HG02870 (cell line): ENCODE measurements around the gene CHI3L2.

Source experiments
- ATAC-seq: cut with Tn5 transposase; IDR thresholded peaks from one replicate; pipeline ENCODE4 v1.9.1; 2021; ENCODE audit warnings: mild to moderate bottlenecking, moderate library complexity; ENCODE audit not compliant: unreplicated experiment

Gene CHI3L2, protein sequence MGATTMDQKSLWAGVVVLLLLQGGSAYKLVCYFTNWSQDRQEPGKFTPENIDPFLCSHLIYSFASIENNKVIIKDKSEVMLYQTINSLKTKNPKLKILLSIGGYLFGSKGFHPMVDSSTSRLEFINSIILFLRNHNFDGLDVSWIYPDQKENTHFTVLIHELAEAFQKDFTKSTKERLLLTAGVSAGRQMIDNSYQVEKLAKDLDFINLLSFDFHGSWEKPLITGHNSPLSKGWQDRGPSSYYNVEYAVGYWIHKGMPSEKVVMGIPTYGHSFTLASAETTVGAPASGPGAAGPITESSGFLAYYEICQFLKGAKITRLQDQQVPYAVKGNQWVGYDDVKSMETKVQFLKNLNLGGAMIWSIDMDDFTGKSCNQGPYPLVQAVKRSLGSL

DNA sequence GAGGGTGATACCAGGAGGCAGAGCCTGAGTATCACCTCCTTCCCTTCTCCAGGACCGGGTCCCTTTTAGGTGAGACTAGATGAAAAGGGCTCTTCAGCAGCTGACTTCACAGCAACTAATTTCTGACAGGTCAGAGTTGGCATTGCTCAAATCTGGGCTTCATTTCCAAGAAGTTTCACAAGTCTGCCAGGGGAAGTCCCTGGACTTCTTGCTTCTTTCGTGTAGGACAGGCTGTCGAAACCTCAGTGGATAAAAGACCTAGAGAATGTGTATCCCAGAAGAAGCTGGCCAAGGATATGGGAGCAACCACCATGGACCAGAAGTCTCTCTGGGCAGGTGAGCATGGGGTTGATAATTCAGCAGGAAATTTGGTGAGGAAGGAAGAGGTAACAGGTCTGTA lies at the start of gene CHI3L2:
CHI3L2 (plus strand) TSS at position 280 of the 400 bp plus-strand sequence; CDS start at position 297, 17 bp downstream.
- ATAC-seq = no peak

DNA sequence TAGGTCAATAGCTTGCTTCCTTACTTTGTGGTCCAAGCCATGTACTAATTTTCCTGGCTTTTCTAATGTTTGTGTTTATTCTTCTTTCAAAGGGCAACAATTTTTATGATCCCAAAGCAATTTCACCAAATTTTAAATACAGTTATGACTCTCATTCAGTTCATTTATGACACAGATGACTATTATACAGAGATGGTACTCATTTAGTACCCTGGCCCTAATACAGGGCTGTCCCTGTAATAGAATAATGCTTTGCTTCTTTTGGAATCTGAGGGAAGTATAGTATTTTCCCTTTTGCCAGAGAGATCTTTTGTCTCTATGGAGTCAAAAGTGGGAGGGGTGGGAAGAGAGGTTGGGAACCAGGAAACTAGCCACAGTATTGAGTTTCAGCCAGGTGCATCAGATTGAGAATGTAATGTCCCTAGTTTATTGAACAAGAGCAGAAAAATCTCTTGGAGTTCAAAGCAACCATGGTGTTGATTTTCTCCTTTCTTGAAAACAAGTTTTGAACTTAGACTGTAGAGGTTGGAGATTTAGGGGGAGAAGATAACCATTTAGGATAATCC lies 47.5 kb upstream of the CHI3L2 start:
- ATAC-seq = no peak

DNA sequence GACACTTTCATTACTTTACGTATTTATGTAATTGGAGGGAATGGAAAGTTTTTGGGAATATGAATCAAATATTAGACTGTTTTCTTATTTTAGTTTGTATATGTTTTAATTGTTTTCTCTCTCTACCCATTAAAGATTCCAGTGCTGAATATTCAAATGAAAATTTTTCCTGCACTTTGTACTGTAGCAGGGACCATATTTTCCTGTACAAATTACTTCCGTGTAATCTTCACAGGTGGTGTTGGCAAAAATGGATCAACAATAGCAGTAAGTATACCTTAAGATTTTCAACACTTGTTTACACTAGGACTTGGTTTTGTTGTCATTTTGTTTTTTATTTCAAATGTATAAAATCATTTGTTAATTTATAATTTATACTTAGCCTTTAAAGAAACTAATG lies 45.5 kb upstream of the CHI3L2 start:
- no peak for ATAC-seq

DNA sequence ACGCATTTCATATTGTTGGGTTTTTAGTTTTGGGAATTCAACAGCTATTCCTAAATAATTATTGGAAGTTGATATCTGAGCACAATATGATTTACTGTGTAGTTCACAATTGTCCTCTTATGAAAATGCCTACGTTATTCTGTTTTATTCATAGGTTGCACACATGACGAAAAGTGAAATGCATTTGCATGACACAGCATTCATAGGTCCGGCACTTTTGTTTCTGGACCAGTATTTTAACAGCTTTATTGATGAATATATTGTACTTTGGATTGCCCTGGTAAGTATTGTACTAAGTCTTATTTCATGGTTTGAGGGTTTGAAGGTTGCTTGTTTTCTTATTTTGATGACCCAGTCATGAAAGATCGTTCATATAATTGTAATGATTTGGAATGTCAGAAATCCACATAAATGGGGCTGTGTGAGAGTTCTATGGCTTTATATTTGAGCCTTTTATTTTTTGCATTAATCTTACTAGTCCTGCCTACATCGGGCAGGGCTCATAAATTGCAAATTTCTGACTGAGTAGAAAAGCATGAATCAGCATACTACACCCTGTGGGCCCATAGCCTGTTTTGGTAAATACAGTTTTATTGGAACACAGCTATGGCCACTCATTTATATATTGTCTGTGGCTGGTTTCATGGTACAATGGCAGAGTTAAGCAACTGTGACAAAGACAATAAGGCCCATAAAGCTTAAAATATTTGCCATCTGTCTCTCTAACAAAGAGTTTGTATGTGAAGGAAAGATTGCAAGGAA lies 44.0 kb upstream of the CHI3L2 start:
- ATAC-seq = no peak

DNA sequence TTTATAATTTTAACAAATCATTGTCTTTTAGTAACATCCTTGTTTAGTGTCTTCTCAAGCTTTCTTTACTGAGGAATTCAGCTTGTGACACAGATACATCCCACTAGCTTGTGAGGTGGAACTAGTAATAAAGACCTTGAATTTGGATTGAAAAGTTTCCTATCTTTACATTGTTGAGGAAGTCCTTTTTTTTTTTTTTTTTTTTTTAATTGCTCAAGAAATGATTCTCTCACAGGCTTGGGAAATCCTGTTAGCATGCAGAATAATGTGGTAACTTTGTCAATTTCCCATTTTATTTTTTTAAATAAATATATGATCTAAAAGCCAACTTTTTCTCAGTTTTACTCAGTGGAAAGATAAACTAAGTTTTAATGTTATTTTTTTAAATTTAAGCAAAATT lies 42.9 kb upstream of the CHI3L2 start:
- no peak for ATAC-seq

DNA sequence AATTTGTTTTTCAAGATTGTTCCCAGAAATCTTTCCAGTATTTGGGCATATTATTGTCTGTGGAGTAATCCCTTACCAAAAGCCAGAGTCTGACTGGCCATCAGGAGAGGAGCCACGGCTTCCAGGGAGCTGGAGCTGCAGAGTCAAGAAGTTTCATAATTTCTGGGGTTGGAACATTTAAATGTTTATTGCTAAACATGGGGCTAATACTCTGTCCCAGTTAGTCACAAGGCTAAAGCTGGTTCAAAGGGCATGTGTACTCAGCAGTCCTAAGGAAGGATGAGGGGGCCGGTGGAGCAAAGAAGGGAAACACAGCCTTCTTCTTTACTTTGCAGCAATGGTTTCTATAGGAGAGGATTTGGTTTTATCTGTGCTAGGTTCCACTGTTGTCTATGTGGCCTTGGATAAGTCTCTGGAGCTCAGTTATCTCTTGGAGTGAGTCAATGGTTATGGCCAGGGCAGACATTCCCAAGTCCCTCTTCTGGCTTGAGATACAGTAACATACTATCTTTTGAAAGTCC lies 36.5 kb upstream of the CHI3L2 start:
- no peak for ATAC-seq

DNA sequence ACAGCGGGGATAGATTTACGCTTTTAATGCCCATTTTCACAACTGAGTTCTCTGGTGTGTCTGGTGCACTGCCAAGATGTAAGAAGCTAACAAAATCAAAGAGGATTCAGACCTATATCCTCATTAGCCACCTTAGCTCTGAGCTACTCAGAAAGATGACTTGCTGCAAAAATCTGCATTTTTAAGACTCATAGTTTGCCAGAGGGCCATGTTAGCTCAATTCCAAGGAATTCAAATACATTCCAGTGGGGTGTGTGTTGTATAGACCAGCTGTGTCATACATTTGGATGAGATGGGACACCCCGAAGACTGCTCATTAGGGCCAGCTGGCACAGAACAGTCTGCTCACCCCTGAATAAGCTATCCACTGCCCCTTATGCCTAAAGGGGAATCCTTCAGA lies 36.0 kb upstream of the CHI3L2 start:
- no peak for ATAC-seq

DNA sequence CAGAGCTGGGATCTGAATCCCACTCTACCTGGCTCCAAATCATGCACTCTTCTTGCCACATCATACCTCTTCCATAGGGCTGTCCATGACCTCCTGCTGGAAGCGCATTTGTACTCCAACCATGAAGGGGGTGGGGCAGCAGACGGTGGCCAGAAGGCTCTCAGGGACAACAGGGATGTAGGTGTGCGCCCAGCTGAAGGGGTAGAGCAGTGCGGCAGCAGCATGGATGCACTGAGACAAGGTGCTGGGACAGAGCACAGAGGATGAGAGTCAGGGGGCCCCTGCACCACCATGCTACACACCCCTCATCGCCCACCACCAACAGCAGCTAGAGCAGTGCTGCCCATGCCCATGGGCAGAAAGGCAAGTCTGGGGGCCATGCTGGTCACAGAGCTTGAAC lies 35.4 kb upstream of the CHI3L2 start:
- ATAC-seq = no peak

DNA sequence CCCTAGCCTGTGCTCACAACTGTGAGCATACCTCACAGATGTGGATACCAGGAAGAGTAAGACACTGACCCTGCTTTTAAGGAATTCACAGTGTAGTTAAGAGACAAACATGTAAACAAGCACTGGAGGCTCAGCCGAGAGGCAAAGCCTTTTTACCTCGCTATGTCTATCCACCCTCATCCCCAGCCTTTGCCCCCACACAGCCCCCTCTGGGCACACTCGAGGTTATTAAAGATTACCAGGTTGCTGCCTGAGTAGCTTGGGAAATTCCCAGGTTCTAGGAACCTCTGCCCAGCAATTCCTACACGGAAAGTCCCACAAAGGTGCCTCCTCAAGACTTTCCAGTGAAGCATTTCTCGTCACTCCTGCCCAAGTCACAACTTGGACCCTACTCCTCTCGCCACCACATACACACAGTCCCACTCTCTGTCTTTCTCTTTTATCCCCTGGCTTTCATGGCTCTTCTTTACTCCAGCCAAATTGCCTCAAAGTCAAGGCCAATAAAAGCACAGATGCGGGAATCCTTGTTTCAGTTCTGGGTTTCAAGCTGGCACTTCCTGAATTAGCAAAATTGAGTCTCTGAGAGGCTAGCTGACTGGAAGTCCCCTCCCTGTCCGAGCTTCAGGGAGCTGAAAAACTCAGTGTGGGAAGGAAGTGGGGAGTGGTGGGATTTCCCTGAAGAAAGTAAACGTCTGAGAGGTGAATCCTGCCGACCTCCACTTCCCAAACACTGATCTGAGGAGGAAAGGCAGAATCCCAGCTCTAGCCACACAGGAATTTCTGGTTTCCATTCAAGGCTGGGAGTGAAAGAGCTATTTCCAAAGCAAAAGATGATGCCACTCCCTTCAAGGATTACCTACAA lies 34.6 kb upstream of the CHI3L2 start:
- ATAC-seq = peak; percentile 57

DNA sequence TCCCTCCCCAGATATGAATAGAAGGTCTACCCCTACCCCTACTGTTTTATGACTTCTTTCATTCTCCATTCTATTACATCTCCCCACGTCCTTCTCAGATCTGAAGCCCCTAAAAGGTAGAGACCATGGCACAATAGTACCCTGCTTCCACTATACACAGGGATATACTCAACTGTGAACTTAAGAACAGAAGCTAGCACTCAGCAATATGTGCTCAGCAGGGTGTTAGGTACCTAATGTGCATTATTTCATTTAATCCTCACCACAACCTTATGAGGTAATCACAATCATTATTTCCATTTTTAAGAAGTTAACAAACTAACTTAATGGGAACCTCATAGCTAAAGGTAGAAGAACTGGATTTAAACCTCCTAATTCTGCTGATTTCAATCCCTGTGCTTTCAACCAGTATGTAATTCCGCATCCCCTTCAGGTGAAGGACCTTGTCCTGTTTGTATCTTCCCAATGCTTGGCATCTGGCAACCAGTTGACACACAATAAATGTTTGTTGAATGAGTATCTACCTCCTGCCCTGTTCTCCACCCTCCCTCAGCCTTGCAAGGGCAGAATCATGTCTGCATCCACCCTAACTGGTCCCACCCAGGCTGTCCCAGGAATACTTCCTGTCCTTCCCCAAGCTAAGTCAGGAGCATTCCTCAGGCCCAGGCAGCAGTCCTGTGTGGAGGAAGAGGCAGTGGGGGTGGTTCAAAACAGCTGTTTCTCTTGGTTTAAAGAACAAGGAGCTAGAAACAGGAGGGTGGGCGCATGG lies 33.6 kb upstream of the CHI3L2 start:
- no peak for ATAC-seq

DNA sequence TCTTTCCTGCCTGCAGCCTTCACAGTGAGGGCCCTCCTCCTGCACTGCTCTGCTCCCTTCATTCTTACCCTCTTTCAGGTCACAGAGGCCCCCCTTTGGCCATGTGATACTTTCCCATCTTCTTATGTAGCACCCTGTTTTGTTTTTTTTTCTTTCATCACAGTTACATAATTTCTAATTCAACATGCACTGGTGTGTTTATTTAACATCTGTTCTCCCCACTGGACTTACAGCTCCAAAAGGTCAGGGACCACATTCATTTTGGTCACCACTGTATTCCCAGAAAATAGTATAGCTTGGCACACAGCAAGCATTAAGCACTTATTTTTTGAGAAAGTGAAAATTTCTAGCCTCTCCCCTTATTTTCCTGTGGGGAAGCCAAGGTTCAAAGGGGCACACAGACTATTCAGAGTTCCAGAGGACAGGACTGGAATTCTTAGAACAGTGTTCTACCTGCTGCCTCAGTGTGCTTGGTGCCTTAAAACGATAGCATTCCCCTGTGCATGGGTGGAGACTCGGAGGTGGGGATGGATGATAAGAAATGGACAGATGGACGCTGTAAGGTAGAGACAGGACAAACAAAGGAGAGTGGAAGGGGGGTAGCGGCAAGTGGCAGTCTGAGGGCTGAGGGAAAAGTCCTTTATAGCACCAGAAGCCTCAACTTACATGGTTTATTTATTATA lies 32.4 kb upstream of the CHI3L2 start:
- ATAC-seq = no peak

DNA sequence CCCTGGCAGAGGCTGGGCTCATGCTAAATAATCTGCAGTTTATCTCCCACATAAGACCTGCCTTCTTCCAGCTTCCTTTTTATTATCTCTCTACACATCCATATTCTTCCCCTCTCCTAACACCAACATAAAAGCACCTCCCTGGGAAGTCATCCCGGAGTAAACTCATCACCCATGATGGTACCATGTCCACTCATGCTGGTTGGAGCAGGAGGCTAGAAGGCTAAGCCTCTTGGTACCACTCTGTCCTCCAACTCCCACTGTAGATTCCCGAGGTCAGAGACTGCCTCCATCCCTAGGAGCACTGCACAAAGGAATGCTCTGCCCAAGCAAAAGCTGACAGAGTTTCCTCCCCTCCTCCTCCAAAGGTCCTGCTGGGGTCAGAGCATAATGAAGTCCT lies 31.3 kb upstream of the CHI3L2 start:
- ATAC-seq = no peak

DNA sequence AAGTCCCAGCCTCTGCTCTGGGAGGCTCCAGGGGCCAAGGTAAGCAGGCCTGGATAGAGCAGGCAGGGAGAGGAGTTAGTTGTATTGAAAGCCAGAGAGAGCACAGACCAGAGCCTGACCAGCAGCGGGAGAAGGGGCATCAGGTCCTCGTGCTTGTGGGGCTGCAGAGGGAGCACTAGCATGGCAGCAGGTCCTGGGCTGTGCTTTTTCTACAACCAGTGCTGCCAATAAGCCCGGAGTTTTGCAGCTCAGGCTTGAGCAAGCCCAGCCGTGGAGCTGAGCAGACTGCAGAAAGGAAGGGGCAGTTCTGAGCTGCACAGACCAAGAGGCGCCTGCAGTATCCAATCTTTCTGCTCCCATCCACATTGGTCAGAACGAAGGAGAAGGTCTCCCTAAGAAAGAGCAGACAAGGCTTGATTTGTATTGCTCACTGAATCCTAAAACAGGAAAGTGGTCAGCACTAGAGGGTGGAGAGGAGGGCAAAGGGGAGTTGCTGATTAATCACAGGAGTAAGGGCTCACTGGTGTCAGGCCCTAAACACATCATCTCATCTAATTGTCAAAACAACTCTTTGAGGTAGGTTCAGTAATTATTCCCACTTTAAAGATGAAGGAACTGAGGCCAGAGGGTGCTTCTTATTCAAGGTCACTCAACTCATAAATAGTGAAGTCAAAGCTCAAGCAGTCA lies 29.8 kb upstream of the CHI3L2 start:
- ATAC-seq = no peak

DNA sequence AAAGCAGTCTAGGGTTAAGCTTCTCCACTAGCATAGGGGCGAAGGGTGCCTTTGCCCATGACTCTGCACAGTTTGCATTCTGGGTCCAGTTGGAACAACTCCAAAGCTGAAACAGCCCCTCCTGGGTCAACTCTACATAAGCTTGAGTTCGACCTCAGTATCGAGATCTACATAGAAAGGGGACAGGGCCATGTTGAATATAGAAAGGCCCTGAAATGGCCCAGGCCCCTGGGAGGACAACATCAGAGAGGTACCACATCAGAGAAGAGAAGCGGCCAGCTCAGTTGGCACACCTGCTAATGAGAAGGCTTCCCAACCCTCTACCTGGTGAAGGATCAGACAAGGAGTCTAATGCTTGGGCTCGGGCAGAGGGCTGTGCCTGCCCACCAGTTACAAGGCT lies 28.7 kb upstream of the CHI3L2 start:
- ATAC-seq = no peak

DNA sequence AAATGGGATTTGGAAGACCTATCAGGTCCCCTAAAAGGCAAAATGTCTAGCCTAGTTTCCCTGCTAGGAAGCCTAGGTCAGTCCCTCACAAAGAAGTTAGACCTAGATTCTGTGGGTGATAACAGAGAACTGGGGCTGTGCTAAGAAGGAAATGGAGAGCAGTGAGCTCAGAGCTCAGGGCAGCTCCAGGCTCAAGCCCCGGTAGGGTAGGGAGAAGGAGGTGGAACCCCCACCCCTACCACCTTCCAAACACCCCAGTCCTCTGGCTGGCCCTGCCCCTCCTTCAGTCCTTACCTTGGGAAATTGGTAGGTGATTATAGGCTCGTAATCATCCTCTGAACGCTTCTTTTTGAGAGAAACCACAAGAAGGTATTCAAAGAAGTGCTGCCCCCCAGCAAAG lies 28.2 kb upstream of the CHI3L2 start:
- no peak for ATAC-seq

DNA sequence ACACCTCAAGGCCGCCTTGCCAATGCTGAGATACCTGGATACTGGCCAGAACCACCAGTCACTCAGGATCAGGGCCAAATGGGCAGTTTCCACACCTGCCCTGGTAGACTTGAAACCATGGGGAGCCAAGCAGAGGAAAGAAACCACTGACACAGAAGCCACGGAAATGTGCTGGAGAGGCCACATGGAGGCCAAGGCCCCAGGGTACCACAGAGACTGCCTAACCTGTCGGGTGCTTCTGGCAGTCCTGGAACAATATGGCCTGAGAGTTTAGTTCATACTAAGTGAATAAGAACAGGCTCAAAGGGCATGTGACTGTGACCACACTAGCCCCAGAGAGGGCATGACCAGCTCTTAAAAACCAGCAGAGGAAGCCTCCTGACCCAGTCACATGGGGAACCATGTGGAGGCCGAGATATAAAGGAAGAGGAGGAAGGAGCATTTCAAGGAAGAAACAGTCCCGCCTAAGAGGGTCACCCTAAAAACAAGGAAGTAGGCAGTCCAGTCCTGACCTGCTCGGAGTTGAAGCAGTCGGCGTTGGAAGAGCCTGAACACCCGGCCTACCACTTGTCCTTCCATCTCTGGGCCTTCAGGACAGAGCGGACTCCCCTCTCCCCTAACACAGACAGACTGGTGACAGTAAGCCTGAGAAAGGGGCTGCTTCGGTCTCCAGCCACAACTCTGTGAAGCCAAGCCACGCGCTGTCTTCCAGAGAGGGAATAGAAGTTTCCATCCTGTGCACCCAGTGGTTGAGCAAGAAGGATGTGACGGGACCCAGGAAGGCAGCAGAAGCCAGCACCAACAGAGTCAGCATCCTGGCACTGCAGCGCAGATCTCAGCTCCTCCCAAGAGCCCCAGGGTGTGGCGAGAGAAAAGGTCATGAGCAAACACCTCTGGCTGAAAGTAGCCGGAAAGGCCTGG lies 27.4 kb upstream of the CHI3L2 start, which contains the start of gene DENND2D:
DENND2D (minus strand) TSS at position 766 of the 921 bp plus-strand sequence; CDS start at position 579, 187 bp downstream.
- ATAC-seq = no peak

DNA sequence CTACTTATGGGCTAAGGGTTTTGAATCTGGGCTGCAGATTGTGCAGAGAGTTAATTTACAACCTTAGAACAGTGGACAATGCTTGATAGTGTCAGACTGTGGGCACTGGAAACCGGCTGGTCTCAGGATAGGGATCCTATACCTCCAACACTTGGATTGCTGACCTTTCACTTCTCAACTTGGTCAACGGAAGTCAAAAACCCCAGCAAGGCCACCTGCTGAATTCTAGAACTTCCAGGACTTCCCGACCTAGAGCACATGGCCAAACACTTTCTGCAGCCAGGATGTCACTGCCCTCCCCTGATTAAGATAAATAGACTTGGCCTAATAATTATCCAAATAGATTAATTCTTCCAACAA lies 26.7 kb upstream of the CHI3L2 start:
- ATAC-seq = no peak
